HepG2 (cell line): ENCODE measurements around the gene HELZ. TPM values are rescaled to one million over a fixed set of nuclear protein-coding genes. Genes with fewer than 3 reads are reported as not detected.

Source experiments
- ATAC-seq: fragments of 200-7000 bp; cut with Tn5 transposase; 3 replicates; pipeline ENCODE4 v1.9.1; 2020; ENCODE audit warnings: mild to moderate bottlenecking, moderate library complexity
- BruUV-seq: library from RNA; stranded (reverse); fragments of 400-500 nt; replicated peaks from 2 replicates; lab custom pipeline; 2021; lab: Mats Ljungman, UMichigan
- CTCF ChIA-PET: fragments of 300-600 bp; formaldehyde crosslinking; extraction: SDS; loops from one replicate; lab custom pipeline; 2021; ENCODE audit warnings: low total read pairs, inconsistent platforms, low intra/inter-chr PET ratio; lab: Yijun Ruan, JAX
- POLR2A ChIA-PET: fragments of 350-600 bp; sonication (Branson Sonifier 250); formaldehyde crosslinking; loops from one replicate; lab custom pipeline; 2020; ENCODE audit warnings: antibody characterized with exemption, inconsistent platforms; lab: Yijun Ruan, JAX
- DNase-seq: peaks from one replicate; pipeline ENCODE4 v3.0.0-alpha.2; 2015; ENCODE audit warnings: low spot score
- FAIRE-seq: peaks from 3 replicates; lab custom pipeline; 2011; peaks lifted over from hg19 to GRCh38; lab: Jason Lieb, UNC
- H2AFZ ChIP-seq: one replicate; pipeline ENCODE4 v1.6.1; 2011; ENCODE audit warnings: low read length, inconsistent platforms
- H3K27ac ChIP-seq: fragments of 300-600 bp; 3 replicates; pipeline ENCODE4 v1.8.0; 2011; ENCODE audit warnings: mixed run types, mild to moderate bottlenecking, mixed read lengths, low read length, inconsistent platforms; ENCODE audit not compliant: insufficient read depth; ENCODE audit errors: extremely low read length
- H3K27me3 ChIP-seq, 2 experiments: fragments of 200-600 bp in 1 of 2; 2 replicates in 1 of 2; 3 replicates in 1 of 2; pipeline versions ENCODE4 v1.6.0 to v1.8.0; 2011; ENCODE audit warnings: low read length in 2 of 2, mild to moderate bottlenecking in 2 of 2, moderate library complexity in 2 of 2, inconsistent platforms in 1 of 2; ENCODE audit not compliant: insufficient read depth in 2 of 2, control insufficient read depth in 1 of 2
- H3K36me3 ChIP-seq, 2 experiments: fragments of 200-600 bp in 1 of 2; replicated peaks in 1 of 2; 2 replicates in 1 of 2; 3 replicates in 1 of 2; pipeline versions ENCODE4 v1.5.1 to v1.8.0; 2011; ENCODE audit warnings: low read length in 2 of 2, inconsistent platforms in 1 of 2; ENCODE audit not compliant: insufficient read depth in 2 of 2, control insufficient read depth in 1 of 2
- H3K4me1 ChIP-seq: 2 replicates; pipeline ENCODE4 v1.5.1; 2012; ENCODE audit warnings: low read length, inconsistent platforms; ENCODE audit not compliant: insufficient read depth
- H3K4me2 ChIP-seq: 2 replicates; pipeline ENCODE4 v1.6.0; 2011; ENCODE audit warnings: low read depth, low read length, inconsistent platforms
- H3K4me3 ChIP-seq, 3 experiments: fragments of 200-600 bp in 1 of 3; sonication (generic), shearing (Covaris generic) in 1 of 3; replicated peaks in 1 of 3; 2 replicates each; pipeline ENCODE4 v1.5.1; 2011 to 2016; ENCODE audit warnings: low read length in 3 of 3, inconsistent platforms in 2 of 3, low read depth in 2 of 3, mild to moderate bottlenecking in 2 of 3, control low read depth in 1 of 3, mixed read lengths in 1 of 3; ENCODE audit not compliant: insufficient read depth in 1 of 3
- H3K79me2 ChIP-seq: one replicate; pipeline ENCODE4 v1.6.1; 2011; ENCODE audit warnings: low read length, inconsistent platforms; ENCODE audit not compliant: insufficient read depth
- H3K9ac ChIP-seq: 2 replicates; pipeline ENCODE4 v1.6.0; 2011; ENCODE audit warnings: mild to moderate bottlenecking, low read depth, low read length, inconsistent platforms; ENCODE audit not compliant: insufficient read depth
- H3K9me3 ChIP-seq: 2 replicates; pipeline ENCODE4 v1.5.1; 2012; ENCODE audit warnings: mild to moderate bottlenecking, low read length
- H4K20me1 ChIP-seq: 2 replicates; pipeline ENCODE4 v1.6.0; 2011; ENCODE audit warnings: inconsistent platforms, mild to moderate bottlenecking, low read length, moderate library complexity; ENCODE audit not compliant: insufficient read depth
- AHR ChIP-seq: IDR thresholded peaks from 2 replicates; pipeline ENCODE4 v1.6.1; 2018; ENCODE audit warnings: missing genetic modification reagents, missing compliant biosample characterization
- ATF5 ChIP-seq: sonication (generic); formaldehyde crosslinking; IDR thresholded peaks from 2 replicates; pipeline ENCODE4 v1.4.0; 2020; ENCODE audit warnings: mild to moderate bottlenecking, low read depth, missing genetic modification reagents
- ATM ChIP-seq: fragments of 450-650 bp; IDR thresholded peaks from 2 replicates; pipeline ENCODE4 v1.7.1; 2017; ENCODE audit warnings: mild to moderate bottlenecking, borderline replicate concordance
- CENPT ChIP-seq: sonication (generic); formaldehyde crosslinking; IDR thresholded peaks from 2 replicates; pipeline ENCODE4 v1.8.0; 2022; ENCODE audit warnings: low read depth, mild to moderate bottlenecking, moderate library complexity, missing genetic modification reagents
- IRF9 ChIP-seq: sonication (generic); formaldehyde crosslinking; IDR thresholded peaks from 2 replicates; pipeline ENCODE4 v1.8.0; 2022; ENCODE audit warnings: missing genetic modification reagents, mild to moderate bottlenecking, borderline replicate concordance
- MAFG ChIP-seq: sonication (generic); formaldehyde crosslinking; IDR thresholded peaks from 2 replicates; pipeline ENCODE4 v1.5.1; 2020; ENCODE audit warnings: mild to moderate bottlenecking, missing genetic modification reagents
- SETDB1 ChIP-seq: sonication (generic); formaldehyde crosslinking; IDR thresholded peaks from 2 replicates; pipeline ENCODE4 v1.5.1; 2020; ENCODE audit warnings: missing genetic modification reagents, mild to moderate bottlenecking, borderline replicate concordance
- ZFP36L2 ChIP-seq: sonication (generic); formaldehyde crosslinking; IDR thresholded peaks from 2 replicates; pipeline ENCODE4 v1.4.0; 2020; ENCODE audit warnings: missing genetic modification reagents
- ZNF749 ChIP-seq: sonication (generic); formaldehyde crosslinking; IDR thresholded peaks from 2 replicates; pipeline ENCODE4 v1.8.0; 2022; ENCODE audit warnings: mild to moderate bottlenecking, missing genetic modification reagents, moderate library complexity, borderline replicate concordance
- WGBS: methylation state at CpG from one replicate; pipeline ENCODE4 v1.1.6; 2017; ENCODE audit warnings: low lambda C conversion rate; 5-methylcytosine and 5-hydroxymethylcytosine counted together
- in situ Hi-C: cut with HindIII; loops from 2 replicates; pipeline ENCODE4 v1.10.0; 2017; ENCODE audit warnings: low pct_unique_long_range_greater_than_20kb; ENCODE audit not compliant: extremely low pct_ligation_motif_present
- intact Hi-C: fragments of 100-400 bp; cut with micrococcal nuclease; formaldehyde crosslinking; loops from one replicate; pipeline ENCODE4 v1.10.0; 2022; ENCODE audit not compliant: unreplicated experiment
- polyA plus RNA-seq, 8 experiments: library from polyadenylated mRNA; depleted of rRNA in 3 of 8; stranded (reverse) in 7 of 8; unstranded in 1 of 8; fragments of >200 nt; fragmentation: Illumina TruSeq in 4 of 8; extraction: Trizol in 4 of 8; gene quantifications; 2 replicates each; pipeline versions ENCODE4 v1.2.1 to v1.2.3, GENCODE V29; 2011 to 2016; ENCODE audit warnings: low read depth in 4 of 8, missing spikeins in 1 of 8, mixed read lengths in 1 of 8; ENCODE audit not compliant: insufficient read depth in 1 of 8
- total RNA-seq, 5 experiments: library from RNA; depleted of rRNA; stranded (reverse); fragments of >200 nt; fragmentation: Illumina TruSeq; extraction: Trizol; gene quantifications; 2 replicates each; pipeline ENCODE4 v1.2.3, GENCODE V29; 2016; ENCODE audit warnings: low read depth in 1 of 5
- TF ChIP-seq, protein P1 (sequence below): sonication (generic); formaldehyde crosslinking; IDR thresholded peaks from 2 replicates; pipeline ENCODE4 v1.4.0; 2020; ENCODE audit warnings: mild to moderate bottlenecking, missing genetic modification reagents

The HELZ gene
- total and polyA plus RNA-seq, 2 of the 13 experiments (the other 11 are each of a cell fraction or from before 2014, with no cell fraction given), result 35.3 to 52.4 TPM

GRCh38 chr17:67066717-67067116 is 178.3 kb downstream of the HELZ start:
- TF ChIP-seq MAFG (no peak), CENPT (CRISPR knock-in tag) (no peak), IRF9 (no peak), ATM (no peak), ZNF749 (CRISPR knock-in tag) (no peak), ATF5 (CRISPR knock-in tag) (no peak), AHR (no peak), SETDB1 (no peak), ZFP36L2 (CRISPR knock-in tag) (no peak)
- TF ChIP-seq, protein P1, sequence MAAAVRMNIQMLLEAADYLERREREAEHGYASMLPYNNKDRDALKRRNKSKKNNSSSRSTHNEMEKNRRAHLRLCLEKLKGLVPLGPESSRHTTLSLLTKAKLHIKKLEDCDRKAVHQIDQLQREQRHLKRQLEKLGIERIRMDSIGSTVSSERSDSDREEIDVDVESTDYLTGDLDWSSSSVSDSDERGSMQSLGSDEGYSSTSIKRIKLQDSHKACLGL (CRISPR knock-in tag), result no peak
- Histone ChIP-seq H2AFZ (no peak overlapping the region), H3K27ac (no peak overlapping the region), H3K79me2 (no peaks in the 10 kb centered on the region), H3K4me3 (no peak overlapping the region), H3K4me1 (peaks cover 15% of the 10 kb centered on the region), H3K27me3 (no peaks in the 10 kb centered on the region), H3K36me3 (no peaks in the 10 kb centered on the region), H3K9ac (no peak overlapping the region), H4K20me1 (no peaks in the 10 kb centered on the region), H3K9me3 (no peaks in the 10 kb centered on the region), H3K4me2 (no peak overlapping the region)
- intact Hi-C loops, result no loop called here
- ChIA-PET POLR2A (no interaction called here), CTCF (no interaction called here)
- no peak for FAIRE-seq
- peak; percentile 7 for ATAC-seq
- in situ Hi-C loops, result no loop called here
- DNase-seq, result no peak
- 27% methylated on average over 2 of the region's 2 CpGs for WGBS
- no TSS peak for BruUV-seq
